ENCODE data around the gene TGIF1. TPM values are rescaled to one million over a fixed set of nuclear protein-coding genes. Genes with fewer than 3 reads are reported as not detected.

Gene TGIF1
- total RNA-seq, 4 donors from 2014 or later: 21.0 to 49.5 (median 35.3) TPM

GRCh38 chr18:3472681-3473544 is 22.9 kb downstream of the TGIF1 start:
- no peak for DNase-seq
- no peak overlapping the region for H3K4me3 ChIP-seq
- TF ChIP-seq POLR2A (IDR thresholded peaks at IDR 0.05): no peak
- TF ChIP-seq, protein P1, sequence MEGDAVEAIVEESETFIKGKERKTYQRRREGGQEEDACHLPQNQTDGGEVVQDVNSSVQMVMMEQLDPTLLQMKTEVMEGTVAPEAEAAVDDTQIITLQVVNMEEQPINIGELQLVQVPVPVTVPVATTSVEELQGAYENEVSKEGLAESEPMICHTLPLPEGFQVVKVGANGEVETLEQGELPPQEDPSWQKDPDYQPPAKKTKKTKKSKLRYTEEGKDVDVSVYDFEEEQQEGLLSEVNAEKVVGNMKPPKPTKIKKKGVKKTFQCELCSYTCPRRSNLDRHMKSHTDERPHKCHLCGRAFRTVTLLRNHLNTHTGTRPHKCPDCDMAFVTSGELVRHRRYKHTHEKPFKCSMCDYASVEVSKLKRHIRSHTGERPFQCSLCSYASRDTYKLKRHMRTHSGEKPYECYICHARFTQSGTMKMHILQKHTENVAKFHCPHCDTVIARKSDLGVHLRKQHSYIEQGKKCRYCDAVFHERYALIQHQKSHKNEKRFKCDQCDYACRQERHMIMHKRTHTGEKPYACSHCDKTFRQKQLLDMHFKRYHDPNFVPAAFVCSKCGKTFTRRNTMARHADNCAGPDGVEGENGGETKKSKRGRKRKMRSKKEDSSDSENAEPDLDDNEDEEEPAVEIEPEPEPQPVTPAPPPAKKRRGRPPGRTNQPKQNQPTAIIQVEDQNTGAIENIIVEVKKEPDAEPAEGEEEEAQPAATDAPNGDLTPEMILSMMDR (IDR thresholded peaks at IDR 0.05): no peak
- H3K27me3 ChIP-seq: no peaks in the 10 kb centered on the region
- H3K27ac ChIP-seq: no peak overlapping the region
- H3K9me3 ChIP-seq: no peaks in the 10 kb centered on the region
- H3K36me3 ChIP-seq: no peaks in the 10 kb centered on the region
- no peaks in the 10 kb centered on the region for H3K4me1 ChIP-seq

DNA sequence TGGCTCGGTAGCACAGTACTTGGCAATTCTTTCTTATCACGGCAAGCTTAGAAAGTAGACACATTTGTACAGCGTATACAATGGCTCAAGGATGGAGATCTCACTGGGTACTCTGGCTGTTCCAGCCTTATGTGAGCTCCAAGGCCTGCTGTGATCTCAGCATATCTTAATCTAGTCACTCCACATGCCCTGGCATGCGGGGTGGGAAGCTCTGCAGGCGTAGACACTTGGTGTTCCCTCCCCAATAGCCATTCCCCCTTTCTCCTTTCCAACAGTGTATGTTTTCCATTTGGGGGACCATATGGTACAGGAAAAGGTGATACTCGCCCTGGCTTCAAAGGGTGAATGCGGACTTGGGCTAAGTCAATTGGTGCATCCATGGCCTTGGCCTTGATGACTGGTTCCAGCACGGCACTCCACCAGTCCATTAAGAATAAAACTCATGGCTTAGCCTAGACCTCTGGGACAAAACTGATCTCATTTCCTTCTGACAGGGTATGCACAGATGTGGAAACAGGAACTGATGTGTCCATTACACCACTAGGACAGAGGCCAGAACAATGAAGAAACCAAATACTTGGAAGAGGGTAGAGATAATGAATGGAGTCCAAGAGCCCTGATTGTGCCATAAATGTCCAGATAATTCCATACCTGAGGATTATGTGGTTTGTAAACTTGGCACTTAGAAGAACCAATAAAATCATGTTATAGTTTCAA is 28.4 kb downstream of the TGIF1 start:
- H3K4me3 ChIP-seq: no peak overlapping the region
- no peaks in the 10 kb centered on the region for H3K36me3 ChIP-seq
- no peak for TF ChIP-seq POLR2A (IDR thresholded peaks at IDR 0.05)
- TF ChIP-seq, protein P1 (IDR thresholded peaks at IDR 0.05): no peak
- DNase-seq: no peak
- no peaks in the 10 kb centered on the region for H3K4me1 ChIP-seq
- no peak overlapping the region for H3K27ac ChIP-seq
- no peaks in the 10 kb centered on the region for H3K9me3 ChIP-seq
- no peaks in the 10 kb centered on the region for H3K27me3 ChIP-seq

GRCh38 chr18:3479978-3480509 is 30.1 kb downstream of the TGIF1 start:
- no peak for TF ChIP-seq POLR2A (IDR thresholded peaks at IDR 0.05)
- TF ChIP-seq, protein P1 (IDR thresholded peaks at IDR 0.05): no peak

GRCh38 chr18:3480827-3481573 is 31.0 kb downstream of the TGIF1 start:
- Histone ChIP-seq H3K4me1 (no peaks in the 10 kb centered on the region), H3K36me3 (no peaks in the 10 kb centered on the region), H3K9me3 (no peaks in the 10 kb centered on the region), H3K27me3 (no peaks in the 10 kb centered on the region), H3K4me3 (no peak overlapping the region), H3K27ac (no peak overlapping the region)
- TF ChIP-seq, protein P1 (IDR thresholded peaks at IDR 0.05): no peak
- DNase-seq: no peak

More at GRCh38 chr18:3479978-3480509, 30.1 kb downstream of the TGIF1 start:
- H3K36me3 ChIP-seq: no peaks in the 10 kb centered on the region
- no peak for DNase-seq
- no peak overlapping the region for H3K4me3 ChIP-seq
- no peaks in the 10 kb centered on the region for H3K4me1 ChIP-seq
- H3K27ac ChIP-seq: no peak overlapping the region
- no peaks in the 10 kb centered on the region for H3K9me3 ChIP-seq
- no peaks in the 10 kb centered on the region for H3K27me3 ChIP-seq

GRCh38 chr18:3481696-3482210 is 31.8 kb downstream of the TGIF1 start:
- no peak overlapping the region for H3K27ac ChIP-seq
- H3K9me3 ChIP-seq: no peaks in the 10 kb centered on the region
- H3K4me1 ChIP-seq: no peaks in the 10 kb centered on the region

More at GRCh38 chr18:3481696-3482210, 31.8 kb downstream of the TGIF1 start:
- Histone ChIP-seq H3K4me3 (no peak overlapping the region), H3K27me3 (no peaks in the 10 kb centered on the region), H3K36me3 (no peaks in the 10 kb centered on the region)
- peak in 1 of 3 donors; percentile 59 for DNase-seq
- TF ChIP-seq, protein P1 (IDR thresholded peaks at IDR 0.05): peak in 4 of 6 experiments; percentile 36 to 56 (median 44)
- TF ChIP-seq POLR2A (IDR thresholded peaks at IDR 0.05): no peak

Data from Peyer's patch (tissue), 4 donors.